HEK293 (cell line): Measurements from ENCODE around the gene GNG12.

Experiments
- BCL11A ChIP-seq: fragments of 450-650 bp; formaldehyde crosslinking; IDR thresholded peaks from 2 replicates; pipeline ENCODE4 v1.5.1; 2016; ENCODE audit warnings: low read depth, missing biosample characterization, missing genetic modification characterization
- BCL11B ChIP-seq: fragments of 450-650 bp; formaldehyde crosslinking; IDR thresholded peaks from 2 replicates; pipeline ENCODE4 v1.5.1; 2016; ENCODE audit warnings: low read depth, missing biosample characterization, missing genetic modification characterization
- GLIS2 ChIP-seq: fragments of 450-650 bp; formaldehyde crosslinking; IDR thresholded peaks from 2 replicates; pipeline ENCODE4 v1.5.1; 2016; ENCODE audit warnings: missing biosample characterization, missing genetic modification characterization
- KLF10 ChIP-seq: fragments of 450-650 bp; IDR thresholded peaks from 2 replicates; pipeline ENCODE4 v1.5.1; 2018; ENCODE audit warnings: missing biosample characterization, mild to moderate bottlenecking, missing genetic modification characterization
- KLF8 ChIP-seq: fragments of 450-650 bp; formaldehyde crosslinking; IDR thresholded peaks from 2 replicates; pipeline ENCODE4 v1.5.1; 2016; ENCODE audit warnings: missing biosample characterization, missing genetic modification characterization
- KLF9 ChIP-seq: fragments of 450-650 bp; formaldehyde crosslinking; IDR thresholded peaks from 2 replicates; pipeline ENCODE4 v1.5.1; 2016; ENCODE audit warnings: missing biosample characterization, missing genetic modification characterization, low read depth
- MZF1 ChIP-seq: fragments of 450-650 bp; formaldehyde crosslinking; IDR thresholded peaks from 2 replicates; pipeline ENCODE4 v1.5.1; 2017; ENCODE audit warnings: missing biosample characterization, missing genetic modification characterization, borderline replicate concordance
- ZFP37 ChIP-seq: fragments of 450-650 bp; formaldehyde crosslinking; IDR thresholded peaks from 2 replicates; pipeline ENCODE4 v1.5.1; 2016; ENCODE audit warnings: missing biosample characterization, missing genetic modification characterization
- ZIC2 ChIP-seq: fragments of 450-650 bp; formaldehyde crosslinking; IDR thresholded peaks from 2 replicates; pipeline ENCODE4 v1.5.1; 2016; ENCODE audit warnings: missing biosample characterization, missing genetic modification characterization
- ZNF121 ChIP-seq: fragments of 450-650 bp; formaldehyde crosslinking; IDR thresholded peaks from 2 replicates; pipeline ENCODE4 v1.5.1; 2016; ENCODE audit warnings: missing biosample characterization, missing genetic modification characterization
- ZNF138 ChIP-seq: fragments of 450-650 bp; formaldehyde crosslinking; IDR thresholded peaks from 2 replicates; pipeline ENCODE4 v1.5.1; 2016; ENCODE audit warnings: missing biosample characterization, missing genetic modification characterization, borderline replicate concordance
- ZNF140 ChIP-seq: fragments of 450-650 bp; formaldehyde crosslinking; IDR thresholded peaks from 2 replicates; pipeline ENCODE4 v1.5.1; 2016; ENCODE audit warnings: missing biosample characterization, missing genetic modification characterization
- ZNF23 ChIP-seq: fragments of 450-650 bp; formaldehyde crosslinking; IDR thresholded peaks from 2 replicates; pipeline ENCODE4 v1.5.1; 2016; ENCODE audit warnings: missing biosample characterization, missing genetic modification characterization, borderline replicate concordance
- ZNF354C ChIP-seq: fragments of 450-650 bp; formaldehyde crosslinking; IDR thresholded peaks from 2 replicates; pipeline ENCODE4 v1.5.1; 2016; ENCODE audit warnings: missing biosample characterization, missing genetic modification characterization, low read depth, borderline replicate concordance
- ZNF416 ChIP-seq: fragments of 450-650 bp; formaldehyde crosslinking; IDR thresholded peaks from 2 replicates; pipeline ENCODE4 v1.5.1; 2016; ENCODE audit warnings: missing biosample characterization, missing genetic modification characterization
- ZNF423 ChIP-seq: fragments of 450-650 bp; formaldehyde crosslinking; IDR thresholded peaks from 2 replicates; pipeline ENCODE4 v1.5.1; 2016; ENCODE audit warnings: missing biosample characterization, missing genetic modification characterization
- ZNF48 ChIP-seq: fragments of 450-650 bp; formaldehyde crosslinking; IDR thresholded peaks from 2 replicates; pipeline ENCODE4 v1.5.1; 2016; ENCODE audit warnings: missing biosample characterization, missing genetic modification characterization
- ZNF501 ChIP-seq: fragments of 450-650 bp; formaldehyde crosslinking; IDR thresholded peaks from 2 replicates; pipeline ENCODE4 v1.5.1; 2016; ENCODE audit warnings: missing biosample characterization, missing genetic modification characterization
- ZNF558 ChIP-seq: fragments of 450-650 bp; formaldehyde crosslinking; IDR thresholded peaks from 2 replicates; pipeline ENCODE4 v1.5.1; 2016; ENCODE audit warnings: missing biosample characterization, missing genetic modification characterization
- ZNF596 ChIP-seq: fragments of 450-650 bp; IDR thresholded peaks from 2 replicates; pipeline ENCODE4 v1.5.0; 2018; ENCODE audit warnings: missing biosample characterization, mild to moderate bottlenecking, missing genetic modification characterization, moderate library complexity
- ZNF707 ChIP-seq: fragments of 450-650 bp; formaldehyde crosslinking; IDR thresholded peaks from 2 replicates; pipeline ENCODE4 v1.5.1; 2016; ENCODE audit warnings: missing biosample characterization, missing genetic modification characterization
- ZNF768 ChIP-seq: fragments of 450-650 bp; formaldehyde crosslinking; IDR thresholded peaks from 2 replicates; pipeline ENCODE4 v1.5.1; 2018; ENCODE audit warnings: missing biosample characterization, mild to moderate bottlenecking, missing genetic modification characterization
- ZNF776 ChIP-seq: fragments of 450-650 bp; formaldehyde crosslinking; IDR thresholded peaks from 2 replicates; pipeline ENCODE4 v1.5.0; 2017; ENCODE audit warnings: missing biosample characterization, missing genetic modification characterization, borderline replicate concordance
- ZXDB ChIP-seq: fragments of 450-650 bp; formaldehyde crosslinking; IDR thresholded peaks from 2 replicates; pipeline ENCODE4 v1.5.1; 2016; ENCODE audit warnings: missing biosample characterization, missing genetic modification characterization
- TF ChIP-seq, protein P1 (sequence below): fragments of 450-650 bp; formaldehyde crosslinking; IDR thresholded peaks from 2 replicates; pipeline ENCODE4 v1.5.1; 2017; ENCODE audit warnings: missing biosample characterization, missing genetic modification characterization
- TF ChIP-seq, protein P2 (sequence below): fragments of 450-650 bp; formaldehyde crosslinking; IDR thresholded peaks from 2 replicates; pipeline ENCODE4 v1.5.1; 2016; ENCODE audit warnings: missing biosample characterization, missing genetic modification characterization, borderline replicate concordance
- TF ChIP-seq, protein P3 (sequence below): fragments of 450-650 bp; formaldehyde crosslinking; IDR thresholded peaks from 2 replicates; pipeline ENCODE4 v1.5.1; 2016; ENCODE audit warnings: missing biosample characterization, missing genetic modification characterization, low read depth
- TF ChIP-seq, protein P4 (sequence below): fragments of 450-650 bp; formaldehyde crosslinking; IDR thresholded peaks from 2 replicates; pipeline ENCODE4 v1.5.1; 2016; ENCODE audit warnings: missing biosample characterization, missing genetic modification characterization
- TF ChIP-seq, protein P5 (sequence below): fragments of 450-650 bp; formaldehyde crosslinking; IDR thresholded peaks from 2 replicates; pipeline ENCODE4 v1.5.1; 2016; ENCODE audit warnings: missing biosample characterization, missing genetic modification characterization, low read depth

The GNG12 gene

DNA sequence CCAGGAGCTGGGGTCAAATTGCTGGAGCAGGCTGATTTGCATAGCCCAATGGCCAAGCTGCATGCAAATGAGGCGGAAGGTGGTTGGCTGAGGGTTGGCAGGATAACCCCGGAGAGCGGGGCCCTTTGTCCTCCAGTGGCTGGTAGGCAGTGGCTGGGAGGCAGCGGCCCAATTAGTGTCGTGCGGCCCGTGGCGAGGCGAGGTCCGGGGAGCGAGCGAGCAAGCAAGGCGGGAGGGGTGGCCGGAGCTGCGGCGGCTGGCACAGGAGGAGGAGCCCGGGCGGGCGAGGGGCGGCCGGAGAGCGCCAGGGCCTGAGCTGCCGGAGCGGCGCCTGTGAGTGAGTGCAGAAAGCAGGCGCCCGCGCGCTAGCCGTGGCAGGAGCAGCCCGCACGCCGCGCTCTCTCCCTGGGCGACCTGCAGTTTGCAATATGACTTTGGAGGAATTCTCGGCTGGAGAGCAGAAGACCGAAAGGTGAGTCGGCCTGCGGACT, 148.2 kb downstream of the GNG12 start, which contains the start of gene GADD45A (continued):
- TF ChIP-seq ZNF138, result no peak
- TF ChIP-seq GLIS2, result peak; percentile 81
- TF ChIP-seq ZNF354C (tag by site-specific recombination), result no peak
- no peak for TF ChIP-seq ZIC2
- peak; percentile 22; the same call in 1 of the 2 replicates for TF ChIP-seq MZF1 (tag by site-specific recombination)
- TF ChIP-seq ZNF140 (tag by site-specific recombination), result no peak
- no peak for TF ChIP-seq ZNF416
- no peak for TF ChIP-seq KLF9 (tag by site-specific recombination)
- TF ChIP-seq ZNF558 (tag by site-specific recombination), result no peak
- TF ChIP-seq, protein P1, sequence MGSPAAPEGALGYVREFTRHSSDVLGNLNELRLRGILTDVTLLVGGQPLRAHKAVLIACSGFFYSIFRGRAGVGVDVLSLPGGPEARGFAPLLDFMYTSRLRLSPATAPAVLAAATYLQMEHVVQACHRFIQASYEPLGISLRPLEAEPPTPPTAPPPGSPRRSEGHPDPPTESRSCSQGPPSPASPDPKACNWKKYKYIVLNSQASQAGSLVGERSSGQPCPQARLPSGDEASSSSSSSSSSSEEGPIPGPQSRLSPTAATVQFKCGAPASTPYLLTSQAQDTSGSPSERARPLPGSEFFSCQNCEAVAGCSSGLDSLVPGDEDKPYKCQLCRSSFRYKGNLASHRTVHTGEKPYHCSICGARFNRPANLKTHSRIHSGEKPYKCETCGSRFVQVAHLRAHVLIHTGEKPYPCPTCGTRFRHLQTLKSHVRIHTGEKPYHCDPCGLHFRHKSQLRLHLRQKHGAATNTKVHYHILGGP (tag by site-specific recombination), result no peak
- TF ChIP-seq, protein P2, sequence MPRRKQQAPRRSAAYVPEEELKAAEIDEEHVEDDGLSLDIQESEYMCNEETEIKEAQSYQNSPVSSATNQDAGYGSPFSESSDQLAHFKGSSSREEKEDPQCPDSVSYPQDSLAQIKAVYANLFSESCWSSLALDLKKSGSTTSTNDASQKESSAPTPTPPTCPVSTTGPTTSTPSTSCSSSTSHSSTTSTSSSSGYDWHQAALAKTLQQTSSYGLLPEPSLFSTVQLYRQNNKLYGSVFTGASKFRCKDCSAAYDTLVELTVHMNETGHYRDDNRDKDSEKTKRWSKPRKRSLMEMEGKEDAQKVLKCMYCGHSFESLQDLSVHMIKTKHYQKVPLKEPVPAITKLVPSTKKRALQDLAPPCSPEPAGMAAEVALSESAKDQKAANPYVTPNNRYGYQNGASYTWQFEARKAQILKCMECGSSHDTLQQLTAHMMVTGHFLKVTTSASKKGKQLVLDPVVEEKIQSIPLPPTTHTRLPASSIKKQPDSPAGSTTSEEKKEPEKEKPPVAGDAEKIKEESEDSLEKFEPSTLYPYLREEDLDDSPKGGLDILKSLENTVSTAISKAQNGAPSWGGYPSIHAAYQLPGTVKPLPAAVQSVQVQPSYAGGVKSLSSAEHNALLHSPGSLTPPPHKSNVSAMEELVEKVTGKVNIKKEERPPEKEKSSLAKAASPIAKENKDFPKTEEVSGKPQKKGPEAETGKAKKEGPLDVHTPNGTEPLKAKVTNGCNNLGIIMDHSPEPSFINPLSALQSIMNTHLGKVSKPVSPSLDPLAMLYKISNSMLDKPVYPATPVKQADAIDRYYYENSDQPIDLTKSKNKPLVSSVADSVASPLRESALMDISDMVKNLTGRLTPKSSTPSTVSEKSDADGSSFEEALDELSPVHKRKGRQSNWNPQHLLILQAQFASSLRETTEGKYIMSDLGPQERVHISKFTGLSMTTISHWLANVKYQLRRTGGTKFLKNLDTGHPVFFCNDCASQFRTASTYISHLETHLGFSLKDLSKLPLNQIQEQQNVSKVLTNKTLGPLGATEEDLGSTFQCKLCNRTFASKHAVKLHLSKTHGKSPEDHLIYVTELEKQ, result no peak; the same call in 1 of the 2 replicates
- TF ChIP-seq ZNF121 (tag by site-specific recombination), result no peak
- TF ChIP-seq, protein P3, sequence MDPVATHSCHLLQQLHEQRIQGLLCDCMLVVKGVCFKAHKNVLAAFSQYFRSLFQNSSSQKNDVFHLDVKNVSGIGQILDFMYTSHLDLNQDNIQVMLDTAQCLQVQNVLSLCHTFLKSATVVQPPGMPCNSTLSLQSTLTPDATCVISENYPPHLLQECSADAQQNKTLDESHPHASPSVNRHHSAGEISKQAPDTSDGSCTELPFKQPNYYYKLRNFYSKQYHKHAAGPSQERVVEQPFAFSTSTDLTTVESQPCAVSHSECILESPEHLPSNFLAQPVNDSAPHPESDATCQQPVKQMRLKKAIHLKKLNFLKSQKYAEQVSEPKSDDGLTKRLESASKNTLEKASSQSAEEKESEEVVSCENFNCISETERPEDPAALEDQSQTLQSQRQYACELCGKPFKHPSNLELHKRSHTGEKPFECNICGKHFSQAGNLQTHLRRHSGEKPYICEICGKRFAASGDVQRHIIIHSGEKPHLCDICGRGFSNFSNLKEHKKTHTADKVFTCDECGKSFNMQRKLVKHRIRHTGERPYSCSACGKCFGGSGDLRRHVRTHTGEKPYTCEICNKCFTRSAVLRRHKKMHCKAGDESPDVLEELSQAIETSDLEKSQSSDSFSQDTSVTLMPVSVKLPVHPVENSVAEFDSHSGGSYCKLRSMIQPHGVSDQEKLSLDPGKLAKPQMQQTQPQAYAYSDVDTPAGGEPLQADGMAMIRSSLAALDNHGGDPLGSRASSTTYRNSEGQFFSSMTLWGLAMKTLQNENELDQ (tag by site-specific recombination), result no peak
- TF ChIP-seq ZNF768, result no peak
- TF ChIP-seq, protein P4, sequence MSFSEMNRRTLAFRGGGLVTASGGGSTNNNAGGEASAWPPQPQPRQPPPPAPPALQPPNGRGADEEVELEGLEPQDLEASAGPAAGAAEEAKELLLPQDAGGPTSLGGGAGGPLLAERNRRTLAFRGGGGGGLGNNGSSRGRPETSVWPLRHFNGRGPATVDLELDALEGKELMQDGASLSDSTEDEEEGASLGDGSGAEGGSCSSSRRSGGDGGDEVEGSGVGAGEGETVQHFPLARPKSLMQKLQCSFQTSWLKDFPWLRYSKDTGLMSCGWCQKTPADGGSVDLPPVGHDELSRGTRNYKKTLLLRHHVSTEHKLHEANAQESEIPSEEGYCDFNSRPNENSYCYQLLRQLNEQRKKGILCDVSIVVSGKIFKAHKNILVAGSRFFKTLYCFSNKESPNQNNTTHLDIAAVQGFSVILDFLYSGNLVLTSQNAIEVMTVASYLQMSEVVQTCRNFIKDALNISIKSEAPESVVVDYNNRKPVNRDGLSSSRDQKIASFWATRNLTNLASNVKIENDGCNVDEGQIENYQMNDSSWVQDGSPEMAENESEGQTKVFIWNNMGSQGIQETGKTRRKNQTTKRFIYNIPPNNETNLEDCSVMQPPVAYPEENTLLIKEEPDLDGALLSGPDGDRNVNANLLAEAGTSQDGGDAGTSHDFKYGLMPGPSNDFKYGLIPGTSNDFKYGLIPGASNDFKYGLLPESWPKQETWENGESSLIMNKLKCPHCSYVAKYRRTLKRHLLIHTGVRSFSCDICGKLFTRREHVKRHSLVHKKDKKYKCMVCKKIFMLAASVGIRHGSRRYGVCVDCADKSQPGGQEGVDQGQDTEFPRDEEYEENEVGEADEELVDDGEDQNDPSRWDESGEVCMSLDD (tag by site-specific recombination), result no peak
- 0 out of 2 replicates have a peak, but pooled peaks have one; percentile 61 for TF ChIP-seq ZNF501
- TF ChIP-seq ZFP37 (tag by site-specific recombination), result no peak
- TF ChIP-seq KLF8, result peak; percentile 30; the same call in 1 of the 2 replicates
- TF ChIP-seq ZNF776 (tag by site-specific recombination), result no peak
- no peak for TF ChIP-seq ZNF23 (tag by site-specific recombination)
- TF ChIP-seq ZNF48 (tag by site-specific recombination), result no peak
- no peak for TF ChIP-seq ZNF707
- TF ChIP-seq BCL11B (tag by site-specific recombination), result peak; percentile 57; the same call in 1 of the 2 replicates
- TF ChIP-seq ZXDB (tag by site-specific recombination), result peak; percentile 29; the same call in 1 of the 2 replicates
- TF ChIP-seq, protein P5, sequence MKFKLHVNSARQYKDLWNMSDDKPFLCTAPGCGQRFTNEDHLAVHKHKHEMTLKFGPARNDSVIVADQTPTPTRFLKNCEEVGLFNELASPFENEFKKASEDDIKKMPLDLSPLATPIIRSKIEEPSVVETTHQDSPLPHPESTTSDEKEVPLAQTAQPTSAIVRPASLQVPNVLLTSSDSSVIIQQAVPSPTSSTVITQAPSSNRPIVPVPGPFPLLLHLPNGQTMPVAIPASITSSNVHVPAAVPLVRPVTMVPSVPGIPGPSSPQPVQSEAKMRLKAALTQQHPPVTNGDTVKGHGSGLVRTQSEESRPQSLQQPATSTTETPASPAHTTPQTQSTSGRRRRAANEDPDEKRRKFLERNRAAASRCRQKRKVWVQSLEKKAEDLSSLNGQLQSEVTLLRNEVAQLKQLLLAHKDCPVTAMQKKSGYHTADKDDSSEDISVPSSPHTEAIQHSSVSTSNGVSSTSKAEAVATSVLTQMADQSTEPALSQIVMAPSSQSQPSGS, result no peak
- TF ChIP-seq KLF10, result peak; percentile 70
- TF ChIP-seq BCL11A, result peak; percentile 80; the same call in 1 of the 2 replicates
- TF ChIP-seq ZNF423, result no peak
- no peak; the same call in 1 of the 2 replicates for TF ChIP-seq ZNF596 (tag by site-specific recombination)
